HG02642 (cell line): ENCODE measurements around the gene ZIC4.

ENCODE experiments used
- ATAC-seq: cut with Tn5 transposase; IDR thresholded peaks from one replicate; pipeline ENCODE4 v1.9.1; 2021; ENCODE audit warnings: mild to moderate bottlenecking; ENCODE audit not compliant: unreplicated experiment, poor library complexity

The ZIC4 gene

GRCh38 chr3:147406028-147406931 lies at the start of gene ZIC4:
TSS of gene ZIC4 (minus strand) at chr3:147406543. CDS start at chr3:147402797, 3,746 bp downstream.
- no peak for ATAC-seq

GRCh38 chr3:147449669-147450068 lies 43.3 kb upstream of the ZIC4 start:
- no peak for ATAC-seq

GRCh38 chr3:147447224-147447623 lies 40.9 kb upstream of the ZIC4 start:
- no peak for ATAC-seq

- no peak for ATAC-seq
Measured at GRCh38 chr3:147431751-147432150, 25.4 kb upstream of the ZIC4 start.

- ATAC-seq, result no peak
Measured at GRCh38 chr3:147428754-147429153, 22.4 kb upstream of the ZIC4 start.

- no peak for ATAC-seq
Measured at GRCh38 chr3:147428326-147428725, 22.0 kb upstream of the ZIC4 start.

GRCh38 chr3:147427746-147428145 lies 21.4 kb upstream of the ZIC4 start:
- ATAC-seq, result no peak

GRCh38 chr3:147426931-147427330 lies 20.6 kb upstream of the ZIC4 start:
- no peak for ATAC-seq

- ATAC-seq, result no peak
Measured at GRCh38 chr3:147425388-147425850, 19.1 kb upstream of the ZIC4 start.

GRCh38 chr3:147424581-147425387 lies 18.4 kb upstream of the ZIC4 start:
- ATAC-seq, result no peak

- no peak for ATAC-seq
Measured at GRCh38 chr3:147423798-147424580, 17.6 kb upstream of the ZIC4 start.

GRCh38 chr3:147423537-147423797 lies 17.1 kb upstream of the ZIC4 start:
- ATAC-seq, result no peak

- ATAC-seq, result no peak
Measured at GRCh38 chr3:147422601-147423536, 16.5 kb upstream of the ZIC4 start.

GRCh38 chr3:147422196-147422595 lies 15.9 kb upstream of the ZIC4 start:
- no peak for ATAC-seq

- no peak for ATAC-seq
Measured at GRCh38 chr3:147421184-147421912, 15.0 kb upstream of the ZIC4 start.

GRCh38 chr3:147420353-147421183 lies 14.2 kb upstream of the ZIC4 start:
- ATAC-seq, result no peak

- ATAC-seq, result no peak
Measured at GRCh38 chr3:147419781-147420224, 13.5 kb upstream of the ZIC4 start.
